Panc1 (cell line): ENCODE measurements around the gene RBM19.

Experiments used
- CTCF ChIP-seq: fragments of 450-650 bp; IDR thresholded peaks from 2 replicates; pipeline ENCODE4 v1.5.1; 2017; ENCODE audit warnings: mild to moderate bottlenecking
- REST ChIP-seq, 2 experiments: IDR thresholded peaks; 2 replicates each; pipeline ENCODE4 v1.6.1; 2011 to 2012; ENCODE audit warnings: low read depth in 2 of 2, control low read depth in 1 of 2, low read length in 1 of 2, mild to moderate bottlenecking in 1 of 2, moderate library complexity in 1 of 2; ENCODE audit not compliant: insufficient read depth in 1 of 2
- SIN3A ChIP-seq: IDR thresholded peaks from 2 replicates; pipeline ENCODE4 v1.6.1; 2012; ENCODE audit warnings: low read depth, mild to moderate bottlenecking, low read length, moderate library complexity, borderline replicate concordance; ENCODE audit not compliant: insufficient read depth

DNA sequence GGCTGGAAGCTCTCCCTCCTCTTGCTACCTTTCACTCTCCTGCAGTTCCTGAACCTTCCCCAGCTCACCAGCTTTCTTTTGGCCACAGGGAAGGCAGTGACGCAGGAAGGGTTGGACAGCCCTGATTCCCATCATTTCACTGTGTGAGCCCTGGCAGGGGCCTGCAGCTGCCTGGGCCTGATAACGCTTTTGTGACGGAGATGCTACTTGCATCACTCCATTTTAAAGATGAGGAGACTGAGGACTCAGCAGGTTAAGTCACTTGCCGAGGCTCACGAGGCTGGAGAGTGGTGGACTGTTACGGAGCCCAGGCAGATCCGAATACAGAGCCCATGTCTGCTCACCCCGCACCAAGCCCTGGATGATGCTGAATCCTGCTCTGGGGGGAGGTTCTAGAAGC lies 145.3 kb downstream of the RBM19 start:
- no peak for TF ChIP-seq CTCF
- no peak for TF ChIP-seq REST (IDR thresholded peaks at IDR 0.05; ENCODE audit: insufficient read depth in 1 of 2, low read depth in 2 of 2, low read length in 1 of 2)
- TF ChIP-seq SIN3A: no peak
